ENCODE measurements around the gene ANKRD12. TPM values are rescaled to one million over a fixed set of nuclear protein-coding genes. Genes with fewer than 3 reads are reported as not detected.
A peak's percentile ranks its signal among the peaks of the same experiment; 100 is the strongest.

Gene ANKRD12
- total RNA-seq, 1 experiment from 2014 or later, result 24.1 TPM

- DNase-seq (ENCODE audit: low spot score), result no peak
These were observed 30.5 kb upstream of the ANKRD12 start for GRCh38 chr18:9106094-9106493.

- no peak for DNase-seq (ENCODE audit: low spot score)
These were observed 29.6 kb upstream of the ANKRD12 start for GRCh38 chr18:9106800-9107584.

- DNase-seq (ENCODE audit: low spot score), result no peak
These were observed 27.7 kb upstream of the ANKRD12 start for GRCh38 chr18:9108911-9109310.

GRCh38 chr18:9109523-9109922 is 27.1 kb upstream of the ANKRD12 start:
- DNase-seq (ENCODE audit: low spot score), result no peak

- no peak for DNase-seq (ENCODE audit: low spot score)
These were observed 23.0 kb upstream of the ANKRD12 start for GRCh38 chr18:9113468-9114149.

- DNase-seq (ENCODE audit: low spot score), result no peak
These were observed 20.6 kb upstream of the ANKRD12 start for GRCh38 chr18:9115984-9116383.

GRCh38 chr18:9117980-9118841 is 18.4 kb upstream of the ANKRD12 start:
- peak; percentile 30 for DNase-seq (ENCODE audit: low spot score)

- no peak for DNase-seq (ENCODE audit: low spot score)
These were observed 15.8 kb upstream of the ANKRD12 start for GRCh38 chr18:9120796-9121195.

GRCh38 chr18:9123520-9123919 is 13.1 kb upstream of the ANKRD12 start:
- no peak for DNase-seq (ENCODE audit: low spot score)

GRCh38 chr18:9124824-9125223 is 11.8 kb upstream of the ANKRD12 start:
- DNase-seq (ENCODE audit: low spot score), result no peak

- DNase-seq (ENCODE audit: low spot score), result no peak
These were observed 10.2 kb upstream of the ANKRD12 start for GRCh38 chr18:9126337-9126736.

- DNase-seq (ENCODE audit: low spot score), result no peak
These were observed 6.4 kb upstream of the ANKRD12 start for GRCh38 chr18:9130195-9130594.

- no peak for DNase-seq (ENCODE audit: low spot score)
These were observed 5.8 kb upstream of the ANKRD12 start for GRCh38 chr18:9130806-9131205.

GRCh38 chr18:9132628-9133027 is 4.0 kb upstream of the ANKRD12 start:
- no peak for DNase-seq (ENCODE audit: low spot score)

- no peak for DNase-seq (ENCODE audit: low spot score)
These were observed 3.4 kb upstream of the ANKRD12 start for GRCh38 chr18:9133225-9133624.

- DNase-seq (ENCODE audit: low spot score), result no peak
These were observed 1.3 kb upstream of the ANKRD12 start for GRCh38 chr18:9135081-9135911.

- DNase-seq (ENCODE audit: low spot score), result no peak
These were observed 668 bp upstream of the ANKRD12 start for GRCh38 chr18:9135912-9136314.

GRCh38 chr18:9137168-9138066 is 836 bp downstream of the ANKRD12 start:
- peak; percentile 60 for DNase-seq (ENCODE audit: low spot score)

GRCh38 chr18:9139400-9140039 is 2.9 kb downstream of the ANKRD12 start:
- DNase-seq (ENCODE audit: low spot score), result no peak

- no peak for DNase-seq (ENCODE audit: low spot score)
These were observed 3.8 kb downstream of the ANKRD12 start for GRCh38 chr18:9140381-9140780.
